GM12865 (cell line): ENCODE results near the gene SORCS2.

Experiments
- DNase-seq: peaks from one replicate; pipeline ENCODE4 v3.0.0; 2010; ENCODE audit warnings: low read depth
- H3K4me3 ChIP-seq: 2 replicates; pipeline ENCODE4 v1.5.1; 2011; ENCODE audit warnings: mild to moderate bottlenecking, low read depth, low read length, control low read depth
- TF ChIP-seq, protein P1 (sequence below): IDR thresholded peaks from 2 replicates; pipeline ENCODE4 v1.5.1; 2011; ENCODE audit warnings: low read length, control low read depth, low read depth, inconsistent platforms; ENCODE audit not compliant: insufficient read depth; ENCODE audit errors: missing control alignments

Gene SORCS2

DNA sequence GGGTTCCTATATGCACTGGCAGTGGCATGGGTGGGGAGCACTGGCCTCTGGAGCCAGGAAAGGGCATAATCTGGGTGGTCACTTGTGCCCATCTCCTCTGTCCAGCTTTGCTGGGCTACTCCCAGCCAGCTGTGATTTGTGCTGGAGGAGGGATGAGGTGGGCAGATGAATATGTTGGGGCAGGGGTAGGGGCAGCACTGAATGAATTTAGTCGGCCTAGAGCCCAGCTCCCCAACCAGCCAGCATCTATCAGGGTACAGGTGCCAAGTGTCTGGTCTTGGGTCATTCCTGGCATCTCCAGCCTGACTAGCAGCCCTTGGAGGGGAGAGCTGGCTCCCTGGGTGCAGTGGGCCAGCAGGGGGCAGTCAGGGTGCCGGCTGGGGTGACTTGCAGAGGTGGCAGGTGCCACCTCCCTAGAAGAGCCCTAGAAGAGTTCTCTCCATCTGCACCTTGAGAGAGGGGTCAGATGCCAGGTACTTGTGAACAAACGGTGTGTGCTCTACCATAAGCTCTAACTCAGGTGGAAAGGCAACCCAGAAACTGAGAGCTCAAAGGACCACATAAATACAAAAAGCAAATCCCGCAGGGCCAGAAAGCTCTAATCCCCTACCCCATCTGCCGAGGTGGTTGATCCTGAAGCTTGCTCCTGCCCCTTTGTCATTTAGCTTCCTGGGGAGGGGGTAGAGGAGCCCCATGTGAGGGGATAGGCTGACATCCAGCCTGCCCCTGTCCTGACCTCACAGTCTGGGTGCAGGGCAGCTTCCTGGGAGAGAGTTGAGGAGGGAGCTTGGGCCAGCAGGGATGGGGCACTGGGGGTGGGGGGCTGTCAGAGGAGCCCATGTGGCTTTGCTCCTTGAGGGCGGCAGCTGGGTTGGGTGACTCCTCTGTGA, 2.2 kb downstream of the SORCS2 start:
- DNase-seq: peak; percentile 21
- no peak overlapping the region for H3K4me3 ChIP-seq
- TF ChIP-seq, protein P1, sequence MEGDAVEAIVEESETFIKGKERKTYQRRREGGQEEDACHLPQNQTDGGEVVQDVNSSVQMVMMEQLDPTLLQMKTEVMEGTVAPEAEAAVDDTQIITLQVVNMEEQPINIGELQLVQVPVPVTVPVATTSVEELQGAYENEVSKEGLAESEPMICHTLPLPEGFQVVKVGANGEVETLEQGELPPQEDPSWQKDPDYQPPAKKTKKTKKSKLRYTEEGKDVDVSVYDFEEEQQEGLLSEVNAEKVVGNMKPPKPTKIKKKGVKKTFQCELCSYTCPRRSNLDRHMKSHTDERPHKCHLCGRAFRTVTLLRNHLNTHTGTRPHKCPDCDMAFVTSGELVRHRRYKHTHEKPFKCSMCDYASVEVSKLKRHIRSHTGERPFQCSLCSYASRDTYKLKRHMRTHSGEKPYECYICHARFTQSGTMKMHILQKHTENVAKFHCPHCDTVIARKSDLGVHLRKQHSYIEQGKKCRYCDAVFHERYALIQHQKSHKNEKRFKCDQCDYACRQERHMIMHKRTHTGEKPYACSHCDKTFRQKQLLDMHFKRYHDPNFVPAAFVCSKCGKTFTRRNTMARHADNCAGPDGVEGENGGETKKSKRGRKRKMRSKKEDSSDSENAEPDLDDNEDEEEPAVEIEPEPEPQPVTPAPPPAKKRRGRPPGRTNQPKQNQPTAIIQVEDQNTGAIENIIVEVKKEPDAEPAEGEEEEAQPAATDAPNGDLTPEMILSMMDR: peak; percentile 32

DNA sequence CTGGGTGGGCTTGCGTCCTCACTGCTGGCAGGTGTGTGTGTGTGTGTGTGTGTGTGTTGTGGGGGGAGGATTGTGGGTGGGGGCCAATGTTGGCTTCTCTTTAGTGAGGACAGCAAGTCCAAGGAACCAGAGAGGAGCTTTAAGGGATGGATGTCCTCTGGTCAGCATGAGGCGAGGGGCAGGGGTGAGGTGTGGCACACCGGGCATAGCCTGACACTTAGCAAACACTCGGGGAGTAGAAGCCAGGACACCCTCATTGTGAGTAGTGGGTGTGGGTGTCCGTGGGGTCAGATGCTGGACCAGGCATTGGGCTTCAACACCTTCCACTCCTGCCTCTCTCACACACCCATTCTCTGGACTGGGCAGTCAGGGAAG, 2.8 kb downstream of the SORCS2 start:
- TF ChIP-seq, protein P1: no peak
- DNase-seq: no peak
- no peak overlapping the region for H3K4me3 ChIP-seq

DNA sequence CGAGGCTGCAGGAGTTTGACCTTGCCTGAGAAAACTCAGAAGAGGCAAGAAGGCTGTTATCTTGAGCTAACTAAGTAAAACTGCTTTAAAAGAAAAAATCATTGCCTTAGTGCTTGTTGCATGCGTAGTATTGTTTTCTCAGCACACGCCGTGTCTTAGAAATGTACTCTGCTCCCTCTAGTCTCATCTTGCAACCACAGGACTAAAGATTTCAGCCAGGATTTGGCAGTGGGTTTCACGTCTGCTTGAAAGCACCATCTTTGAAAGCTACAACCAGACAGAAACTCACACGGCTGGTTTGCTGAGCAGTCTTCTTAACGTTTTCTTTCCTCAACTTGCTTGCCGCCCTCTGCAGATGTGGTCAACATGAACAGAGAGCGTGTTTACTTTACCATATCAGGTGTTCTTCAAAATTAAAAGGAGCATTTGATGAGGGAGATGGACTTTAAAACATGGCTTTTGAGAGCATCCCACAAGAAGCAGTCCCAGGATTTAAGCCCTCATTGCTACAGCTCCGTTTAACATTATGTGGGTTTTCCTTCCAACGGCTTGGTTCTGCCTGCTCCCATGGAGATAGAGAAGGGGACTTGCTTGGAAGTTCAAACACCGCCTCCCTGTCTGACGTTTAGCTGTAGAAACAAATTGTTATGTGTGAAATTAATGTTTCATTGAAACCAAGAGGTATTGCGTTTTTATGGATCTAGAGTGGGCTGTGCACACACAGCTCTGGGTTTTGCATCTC, 3.4 kb downstream of the SORCS2 start:
- DNase-seq: no peak
- TF ChIP-seq, protein P1: no peak
- H3K4me3 ChIP-seq: no peak overlapping the region

DNA sequence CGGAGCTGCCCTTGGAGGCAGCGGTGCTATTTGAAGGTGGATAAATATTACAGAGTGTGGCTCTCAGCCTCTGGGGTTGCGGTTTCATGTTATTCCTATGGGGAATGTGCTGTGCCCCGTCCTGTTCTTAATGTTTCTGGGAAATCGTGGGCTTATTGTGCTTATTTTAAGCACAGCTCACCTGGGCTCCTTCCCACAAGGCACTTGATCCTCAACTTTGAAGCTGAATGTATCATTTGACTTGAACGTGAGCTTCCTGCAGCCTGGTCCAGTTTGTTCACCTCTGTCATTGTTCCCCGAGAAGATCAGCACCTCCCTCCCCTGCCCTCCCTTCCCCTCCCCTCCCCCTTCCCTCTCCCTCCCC, 3.9 kb downstream of the SORCS2 start:
- TF ChIP-seq, protein P1: no peak
- DNase-seq: no peak
- no peak overlapping the region for H3K4me3 ChIP-seq

DNA sequence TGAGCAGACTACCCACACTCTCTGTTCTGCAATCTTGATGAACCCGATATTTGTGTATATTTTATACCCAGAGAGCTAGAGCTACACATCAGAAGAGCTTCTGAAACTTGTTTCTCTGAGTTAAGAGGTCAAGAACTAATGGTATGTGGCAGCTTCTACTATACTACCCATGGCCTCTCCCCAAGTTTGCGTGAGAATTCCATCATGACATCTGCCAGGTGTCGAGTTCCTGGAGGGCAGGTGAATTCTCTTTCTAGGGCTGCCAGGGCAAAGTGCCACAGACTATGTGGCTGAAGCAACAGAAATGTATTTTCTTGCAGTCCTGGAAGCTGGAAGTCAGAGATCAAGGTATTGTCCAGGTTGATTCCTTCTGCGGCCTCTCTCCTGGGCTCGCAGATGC, 4.4 kb downstream of the SORCS2 start:
- no peak overlapping the region for H3K4me3 ChIP-seq
- no peak for DNase-seq
- TF ChIP-seq, protein P1: no peak

DNA sequence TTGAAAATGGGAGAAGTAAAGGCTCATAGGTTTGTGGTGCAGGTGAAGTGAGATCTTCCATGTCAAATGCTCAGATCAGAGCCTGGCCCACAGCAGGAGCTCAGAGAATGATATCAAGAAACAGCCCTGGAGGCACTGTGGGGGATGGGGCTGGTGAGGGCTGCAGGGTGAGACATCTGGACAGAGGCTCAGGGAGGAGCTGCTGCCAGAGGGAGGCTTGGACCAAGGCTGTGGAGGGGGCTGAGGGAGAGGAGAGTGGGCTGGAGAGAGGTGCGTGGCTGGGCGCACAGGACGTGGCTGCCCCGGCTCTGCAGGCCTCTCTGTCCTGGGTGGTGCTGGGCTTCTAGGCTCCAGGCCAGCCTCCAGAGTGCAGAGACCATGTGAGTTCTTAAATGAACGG, 5.6 kb downstream of the SORCS2 start:
- TF ChIP-seq, protein P1: no peak
- H3K4me3 ChIP-seq: no peak overlapping the region
- no peak for DNase-seq
